Measurements from ENCODE around the gene ZNF804B.

- TF ChIP-seq, protein P1, sequence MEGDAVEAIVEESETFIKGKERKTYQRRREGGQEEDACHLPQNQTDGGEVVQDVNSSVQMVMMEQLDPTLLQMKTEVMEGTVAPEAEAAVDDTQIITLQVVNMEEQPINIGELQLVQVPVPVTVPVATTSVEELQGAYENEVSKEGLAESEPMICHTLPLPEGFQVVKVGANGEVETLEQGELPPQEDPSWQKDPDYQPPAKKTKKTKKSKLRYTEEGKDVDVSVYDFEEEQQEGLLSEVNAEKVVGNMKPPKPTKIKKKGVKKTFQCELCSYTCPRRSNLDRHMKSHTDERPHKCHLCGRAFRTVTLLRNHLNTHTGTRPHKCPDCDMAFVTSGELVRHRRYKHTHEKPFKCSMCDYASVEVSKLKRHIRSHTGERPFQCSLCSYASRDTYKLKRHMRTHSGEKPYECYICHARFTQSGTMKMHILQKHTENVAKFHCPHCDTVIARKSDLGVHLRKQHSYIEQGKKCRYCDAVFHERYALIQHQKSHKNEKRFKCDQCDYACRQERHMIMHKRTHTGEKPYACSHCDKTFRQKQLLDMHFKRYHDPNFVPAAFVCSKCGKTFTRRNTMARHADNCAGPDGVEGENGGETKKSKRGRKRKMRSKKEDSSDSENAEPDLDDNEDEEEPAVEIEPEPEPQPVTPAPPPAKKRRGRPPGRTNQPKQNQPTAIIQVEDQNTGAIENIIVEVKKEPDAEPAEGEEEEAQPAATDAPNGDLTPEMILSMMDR (IDR thresholded peaks at IDR 0.05; ENCODE audit: low read depth, low read length, missing input control), result no peak
- TF ChIP-seq TAF1 (conservative IDR thresholded peaks at IDR 0.05) (no peak), SP1 (IDR thresholded peaks at IDR 0.05) (no peak), EGR1 (IDR thresholded peaks at IDR 0.05; ENCODE audit: low read depth in 2 of 2) (no peak), JUND (IDR thresholded peaks at IDR 0.05) (no peak), HNF4G (IDR thresholded peaks at IDR 0.05) (no peak), RAD21 (IDR thresholded peaks at IDR 0.05) (no peak), NR2F2 (IDR thresholded peaks at IDR 0.05) (no peak), MAX (IDR thresholded peaks at IDR 0.05) (no peak), FOXA1 (IDR thresholded peaks at IDR 0.05) (no peak), YY1 (IDR thresholded peaks at IDR 0.05) (no peak)
- TF ChIP-seq, protein P2, sequence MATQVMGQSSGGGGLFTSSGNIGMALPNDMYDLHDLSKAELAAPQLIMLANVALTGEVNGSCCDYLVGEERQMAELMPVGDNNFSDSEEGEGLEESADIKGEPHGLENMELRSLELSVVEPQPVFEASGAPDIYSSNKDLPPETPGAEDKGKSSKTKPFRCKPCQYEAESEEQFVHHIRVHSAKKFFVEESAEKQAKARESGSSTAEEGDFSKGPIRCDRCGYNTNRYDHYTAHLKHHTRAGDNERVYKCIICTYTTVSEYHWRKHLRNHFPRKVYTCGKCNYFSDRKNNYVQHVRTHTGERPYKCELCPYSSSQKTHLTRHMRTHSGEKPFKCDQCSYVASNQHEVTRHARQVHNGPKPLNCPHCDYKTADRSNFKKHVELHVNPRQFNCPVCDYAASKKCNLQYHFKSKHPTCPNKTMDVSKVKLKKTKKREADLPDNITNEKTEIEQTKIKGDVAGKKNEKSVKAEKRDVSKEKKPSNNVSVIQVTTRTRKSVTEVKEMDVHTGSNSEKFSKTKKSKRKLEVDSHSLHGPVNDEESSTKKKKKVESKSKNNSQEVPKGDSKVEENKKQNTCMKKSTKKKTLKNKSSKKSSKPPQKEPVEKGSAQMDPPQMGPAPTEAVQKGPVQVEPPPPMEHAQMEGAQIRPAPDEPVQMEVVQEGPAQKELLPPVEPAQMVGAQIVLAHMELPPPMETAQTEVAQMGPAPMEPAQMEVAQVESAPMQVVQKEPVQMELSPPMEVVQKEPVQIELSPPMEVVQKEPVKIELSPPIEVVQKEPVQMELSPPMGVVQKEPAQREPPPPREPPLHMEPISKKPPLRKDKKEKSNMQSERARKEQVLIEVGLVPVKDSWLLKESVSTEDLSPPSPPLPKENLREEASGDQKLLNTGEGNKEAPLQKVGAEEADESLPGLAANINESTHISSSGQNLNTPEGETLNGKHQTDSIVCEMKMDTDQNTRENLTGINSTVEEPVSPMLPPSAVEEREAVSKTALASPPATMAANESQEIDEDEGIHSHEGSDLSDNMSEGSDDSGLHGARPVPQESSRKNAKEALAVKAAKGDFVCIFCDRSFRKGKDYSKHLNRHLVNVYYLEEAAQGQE (IDR thresholded peaks at IDR 0.05), result no peak
- TF ChIP-seq, protein P3, sequence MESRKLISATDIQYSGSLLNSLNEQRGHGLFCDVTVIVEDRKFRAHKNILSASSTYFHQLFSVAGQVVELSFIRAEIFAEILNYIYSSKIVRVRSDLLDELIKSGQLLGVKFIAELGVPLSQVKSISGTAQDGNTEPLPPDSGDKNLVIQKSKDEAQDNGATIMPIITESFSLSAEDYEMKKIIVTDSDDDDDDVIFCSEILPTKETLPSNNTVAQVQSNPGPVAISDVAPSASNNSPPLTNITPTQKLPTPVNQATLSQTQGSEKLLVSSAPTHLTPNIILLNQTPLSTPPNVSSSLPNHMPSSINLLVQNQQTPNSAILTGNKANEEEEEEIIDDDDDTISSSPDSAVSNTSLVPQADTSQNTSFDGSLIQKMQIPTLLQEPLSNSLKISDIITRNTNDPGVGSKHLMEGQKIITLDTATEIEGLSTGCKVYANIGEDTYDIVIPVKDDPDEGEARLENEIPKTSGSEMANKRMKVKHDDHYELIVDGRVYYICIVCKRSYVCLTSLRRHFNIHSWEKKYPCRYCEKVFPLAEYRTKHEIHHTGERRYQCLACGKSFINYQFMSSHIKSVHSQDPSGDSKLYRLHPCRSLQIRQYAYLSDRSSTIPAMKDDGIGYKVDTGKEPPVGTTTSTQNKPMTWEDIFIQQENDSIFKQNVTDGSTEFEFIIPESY (IDR thresholded peaks at IDR 0.05), result no peak
Observed at GRCh38 chr7:89170628-89171027, 411.1 kb downstream of the ZNF804B start.

Data from liver (tissue), 3 donors.